LNCAP (cell line): Measurements from ENCODE around the gene SAXO1.

ENCODE experiments used
- CTCF ChIP-seq: fragments of 450-650 bp; IDR thresholded peaks from 2 replicates; pipeline ENCODE4 v1.5.1; 2017; ENCODE audit warnings: mild to moderate bottlenecking

Gene SAXO1

GRCh38 chr9:19048966-19049916 lies 16.2 kb upstream of the SAXO1 start, which contains the start of gene RRAGA:
Gene RRAGA, plus strand, starts transcription at chr9:19049427. Its CDS starts 233 bp downstream, at chr9:19049660.
- peak; percentile 80 for TF ChIP-seq CTCF

GRCh38 chr9:19036611-19037010 lies 3.6 kb upstream of the SAXO1 start:
- TF ChIP-seq CTCF, result no peak

GRCh38 chr9:19032406-19032805 lies 603 bp downstream of the SAXO1 start:
- no peak for TF ChIP-seq CTCF

GRCh38 chr9:19030899-19031298 lies 2.1 kb downstream of the SAXO1 start:
- no peak for TF ChIP-seq CTCF

GRCh38 chr9:19028835-19029451 lies 4.1 kb downstream of the SAXO1 start:
- peak; percentile 71 for TF ChIP-seq CTCF

GRCh38 chr9:19027825-19028224 lies 5.2 kb downstream of the SAXO1 start:
- no peak for TF ChIP-seq CTCF

GRCh38 chr9:19026375-19026774 lies 6.6 kb downstream of the SAXO1 start:
- no peak for TF ChIP-seq CTCF
